GM21515 (cell line): Measurements from ENCODE around the gene ZAP70.
"Not testable (repeated sequence)": the region's sequence is repeated elsewhere in the genome, so short reads cannot be mapped to it uniquely, and the experiment has no call there.

ENCODE experiments used
- ATAC-seq: cut with Tn5 transposase; IDR thresholded peaks from one replicate; pipeline ENCODE4 v1.9.1; 2021; ENCODE audit not compliant: unreplicated experiment

ZAP70 gene

DNA sequence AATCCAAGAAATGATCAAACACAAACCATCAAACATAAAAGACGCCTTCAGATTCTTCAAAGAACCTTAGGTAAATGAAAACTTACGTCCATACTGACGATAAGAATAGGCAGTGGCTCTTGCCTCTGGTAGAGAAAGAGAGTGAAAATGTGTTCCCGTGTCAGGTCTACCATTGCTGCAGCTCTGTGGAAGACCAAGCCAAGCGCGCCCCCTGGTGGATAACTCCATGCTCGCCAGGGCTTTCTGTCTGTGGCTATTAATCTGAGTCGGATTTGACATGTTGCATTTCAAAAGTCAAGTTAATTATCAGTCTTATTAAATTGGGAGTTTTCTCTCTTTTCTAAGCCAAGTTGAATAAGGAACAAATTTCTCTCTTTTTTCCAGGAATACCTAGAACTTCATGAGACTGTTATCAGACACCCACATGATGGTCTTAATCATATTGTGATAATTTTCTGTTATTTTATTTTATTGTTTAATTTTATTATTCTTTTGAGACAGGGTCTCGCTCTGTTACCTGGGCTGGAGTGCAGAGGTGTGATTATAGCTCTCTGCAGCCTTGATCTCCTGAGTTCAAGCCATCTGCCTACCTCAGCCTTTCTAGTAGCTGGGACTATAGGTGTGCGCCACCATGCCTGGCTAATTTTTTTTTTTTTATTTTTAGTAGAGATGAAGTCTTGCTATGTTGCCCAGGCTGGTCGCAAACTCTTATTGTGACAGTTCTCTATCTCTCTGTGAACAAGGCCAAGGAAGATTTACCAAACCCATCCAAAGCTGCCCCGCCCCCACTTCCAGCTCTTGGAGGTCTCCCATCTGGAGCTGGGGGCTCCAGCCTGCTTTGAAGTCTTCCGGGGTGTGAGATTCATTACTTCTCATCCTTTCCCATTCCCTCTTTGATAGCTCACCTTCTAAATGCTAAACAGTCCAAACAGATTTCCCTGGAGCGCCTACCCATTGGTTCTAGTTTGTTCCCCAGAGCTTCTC is 15.8 kb upstream of the ZAP70 start:
- peak; percentile 83 for ATAC-seq

DNA sequence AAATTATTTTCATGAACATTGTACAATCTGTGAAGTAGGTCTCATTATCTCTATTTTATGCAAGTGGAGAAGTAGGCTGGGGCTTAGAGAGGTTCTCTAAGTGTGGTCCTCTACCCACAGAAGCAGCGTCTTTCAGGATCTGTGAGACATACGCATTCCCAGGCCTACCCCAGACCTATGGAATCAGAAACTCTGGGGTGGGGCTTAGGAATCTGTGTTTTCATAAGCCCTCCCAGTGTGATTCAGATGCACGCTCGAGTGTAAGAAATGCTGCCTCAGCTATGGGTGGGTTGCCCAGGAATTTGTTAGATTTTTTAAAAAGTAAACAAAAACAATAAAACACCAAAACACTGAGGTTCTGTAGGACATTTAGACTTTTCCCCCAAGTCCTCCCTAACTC is 14.8 kb upstream of the ZAP70 start:
- ATAC-seq: no peak

DNA sequence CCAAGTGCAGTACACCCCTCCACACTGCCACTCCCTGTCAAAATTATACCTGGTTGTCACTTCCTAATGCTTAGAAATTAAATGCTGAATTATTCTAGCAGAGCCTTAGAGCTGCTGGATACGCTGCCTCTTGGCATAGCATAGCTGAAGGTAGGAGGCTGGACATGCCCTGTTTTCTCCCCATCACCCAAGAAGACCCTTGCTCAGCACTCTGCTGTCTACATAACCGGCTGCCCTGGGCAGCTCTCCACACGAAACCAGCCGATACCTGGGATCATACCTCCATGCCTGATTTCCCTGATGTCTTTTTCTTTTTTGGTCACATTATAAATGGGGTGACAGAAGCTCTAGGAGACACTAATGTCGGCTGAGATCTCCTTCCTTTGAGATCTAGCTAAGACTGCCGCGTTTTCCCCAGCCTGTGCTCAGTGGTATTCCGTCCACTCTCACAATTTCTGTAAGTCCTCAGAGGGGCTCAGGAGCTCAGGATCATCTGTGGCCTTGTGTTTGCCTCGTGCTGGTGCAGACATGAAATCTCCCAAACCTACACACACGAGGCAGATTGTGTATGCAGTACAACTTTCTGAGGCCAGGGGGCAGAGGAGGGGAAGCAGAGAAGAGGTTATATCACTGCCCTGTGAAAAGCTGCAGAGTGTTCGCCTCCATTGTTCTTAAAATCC is 13.5 kb upstream of the ZAP70 start:
- no peak for ATAC-seq

DNA sequence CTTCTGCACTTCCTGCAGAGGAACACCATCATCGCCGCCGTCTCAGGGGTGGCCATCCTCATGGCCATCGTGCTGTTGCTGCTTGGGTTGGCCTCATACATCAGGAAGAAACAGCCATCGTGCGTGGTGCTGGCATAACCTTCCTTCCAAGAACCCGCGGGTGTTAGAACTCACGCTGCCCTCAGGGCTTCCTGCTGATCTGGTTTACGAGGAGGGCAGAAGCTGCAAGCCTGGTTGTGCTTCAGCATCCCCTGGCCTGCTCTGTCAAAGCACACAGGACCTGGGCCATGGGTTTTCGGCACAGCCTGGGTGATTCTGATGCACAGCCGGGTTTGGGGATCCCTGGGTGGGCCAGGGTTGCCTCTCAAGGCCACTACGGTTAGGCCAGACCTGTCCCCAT is 12.2 kb upstream of the ZAP70 start:
- no peak for ATAC-seq

DNA sequence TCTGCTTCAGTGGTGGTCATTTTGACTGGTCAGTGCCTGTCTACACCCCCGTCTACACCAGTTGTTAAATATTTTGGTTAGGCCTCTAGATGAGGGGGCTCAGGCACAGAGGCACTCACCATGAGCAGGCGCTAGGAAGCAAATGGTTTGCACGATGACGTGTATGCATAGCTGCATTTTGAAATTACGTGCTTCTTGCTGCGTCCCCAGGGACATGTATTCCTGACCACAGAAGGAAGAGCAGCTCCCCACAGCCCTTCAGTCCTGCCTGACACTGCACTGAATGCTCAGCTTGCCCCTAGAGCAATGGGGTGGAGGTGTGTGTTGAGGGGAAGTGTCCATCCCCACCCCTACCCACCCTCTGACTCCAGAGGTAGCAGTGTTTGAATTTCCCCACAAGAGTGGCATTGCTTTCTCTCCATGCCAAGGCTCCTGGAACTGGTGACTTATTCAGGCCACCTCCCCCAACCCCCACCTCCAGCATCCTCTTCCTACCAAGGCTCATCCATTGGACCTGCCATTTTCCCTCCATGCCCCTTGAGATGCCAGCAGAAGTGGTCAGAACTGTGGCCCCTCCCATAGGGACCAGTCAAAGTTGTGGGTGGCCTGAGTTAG is 11.4 kb upstream of the ZAP70 start:
- ATAC-seq: no peak

DNA sequence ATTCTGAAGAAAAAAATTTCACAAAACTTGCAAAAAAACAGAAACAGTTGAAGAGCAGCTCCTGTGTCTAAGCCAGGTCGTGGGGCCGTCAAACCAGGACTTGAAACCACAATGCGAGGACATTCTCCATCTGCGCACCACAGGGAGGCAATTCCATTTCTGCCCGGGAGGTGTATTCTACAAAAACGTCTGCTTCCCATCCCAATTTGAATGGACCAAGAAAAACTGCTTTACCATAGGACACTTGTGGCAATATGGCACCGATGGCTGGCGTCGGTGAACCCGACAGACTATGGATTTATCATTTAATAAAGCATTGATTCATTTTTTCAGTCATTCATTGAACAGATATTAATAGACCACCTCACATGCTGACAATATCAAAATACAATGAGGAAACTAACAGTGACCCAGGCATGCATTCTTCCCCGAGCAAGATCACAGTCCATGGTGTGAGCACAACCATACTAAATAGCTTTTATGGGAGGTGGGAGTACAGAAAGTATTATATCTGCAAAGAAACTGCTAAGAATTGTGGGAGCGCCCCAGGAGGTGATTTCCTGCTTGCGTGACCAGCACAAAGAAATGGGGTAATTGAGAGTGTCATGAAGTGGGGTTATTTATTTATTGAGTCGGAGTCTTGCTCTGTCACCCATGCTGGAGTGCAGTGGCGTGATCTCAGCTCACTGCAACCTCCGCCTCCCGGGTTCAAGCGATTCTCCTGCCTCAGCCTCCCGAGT is 10.5 kb upstream of the ZAP70 start:
- no peak for ATAC-seq

DNA sequence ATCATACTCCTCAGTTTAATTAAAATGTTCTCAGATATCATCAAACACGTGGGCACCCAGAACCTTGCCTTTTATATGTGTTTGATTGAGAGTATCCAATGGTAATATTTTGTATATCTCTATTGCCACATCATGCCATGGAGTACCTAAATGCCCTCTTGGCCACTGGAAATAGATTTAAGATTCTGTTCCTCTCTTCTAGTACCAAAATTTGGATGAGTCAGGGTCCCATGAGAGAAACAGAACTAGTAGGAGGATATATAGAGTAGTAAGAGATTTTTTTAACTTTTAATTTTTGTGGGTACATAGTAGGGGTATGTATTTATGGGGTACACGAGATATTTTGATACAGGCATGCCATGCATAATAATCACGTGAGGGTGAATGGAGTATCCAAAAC is 9.6 kb upstream of the ZAP70 start:
- ATAC-seq: no peak

DNA sequence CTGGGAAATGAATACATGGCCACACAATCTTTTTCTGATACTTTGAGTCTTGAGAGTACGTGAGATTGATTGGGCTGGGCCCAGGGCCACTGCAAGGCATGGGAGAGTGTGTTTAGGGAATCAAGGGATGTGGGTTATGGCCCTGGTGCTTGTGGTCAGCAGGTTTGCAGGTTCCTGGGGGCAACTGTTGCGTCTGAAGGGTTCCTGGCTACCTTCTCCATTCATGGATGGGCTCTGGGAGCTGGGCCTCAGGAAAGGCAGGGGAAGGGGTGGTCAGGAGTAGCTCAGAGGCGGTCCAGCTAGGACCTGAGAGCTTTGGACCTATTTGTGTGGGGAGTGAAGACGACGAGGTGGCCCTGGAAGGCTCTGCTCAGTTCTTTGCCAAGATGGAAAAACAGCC is 8.4 kb upstream of the ZAP70 start:
- no peak for ATAC-seq

DNA sequence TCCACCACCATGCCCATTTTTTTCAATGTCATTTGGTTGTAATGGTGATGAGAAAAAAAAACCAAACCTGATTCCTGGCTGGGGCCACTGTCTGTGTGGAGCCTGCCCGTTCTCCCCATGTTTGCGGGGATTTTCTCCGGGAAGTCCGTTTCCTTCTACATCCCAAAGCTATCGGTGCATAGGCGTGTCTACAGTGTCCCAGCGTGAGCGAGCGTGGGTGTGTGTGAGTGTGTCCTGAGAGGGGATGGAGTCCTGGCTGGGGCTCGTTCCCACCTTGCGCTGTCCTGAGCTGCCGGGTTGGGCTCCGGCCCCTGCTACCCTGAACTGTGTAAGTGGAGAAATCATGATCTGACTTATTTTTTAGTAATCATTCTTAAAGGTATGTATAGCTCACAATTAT is 7.3 kb upstream of the ZAP70 start:
- no peak for ATAC-seq

DNA sequence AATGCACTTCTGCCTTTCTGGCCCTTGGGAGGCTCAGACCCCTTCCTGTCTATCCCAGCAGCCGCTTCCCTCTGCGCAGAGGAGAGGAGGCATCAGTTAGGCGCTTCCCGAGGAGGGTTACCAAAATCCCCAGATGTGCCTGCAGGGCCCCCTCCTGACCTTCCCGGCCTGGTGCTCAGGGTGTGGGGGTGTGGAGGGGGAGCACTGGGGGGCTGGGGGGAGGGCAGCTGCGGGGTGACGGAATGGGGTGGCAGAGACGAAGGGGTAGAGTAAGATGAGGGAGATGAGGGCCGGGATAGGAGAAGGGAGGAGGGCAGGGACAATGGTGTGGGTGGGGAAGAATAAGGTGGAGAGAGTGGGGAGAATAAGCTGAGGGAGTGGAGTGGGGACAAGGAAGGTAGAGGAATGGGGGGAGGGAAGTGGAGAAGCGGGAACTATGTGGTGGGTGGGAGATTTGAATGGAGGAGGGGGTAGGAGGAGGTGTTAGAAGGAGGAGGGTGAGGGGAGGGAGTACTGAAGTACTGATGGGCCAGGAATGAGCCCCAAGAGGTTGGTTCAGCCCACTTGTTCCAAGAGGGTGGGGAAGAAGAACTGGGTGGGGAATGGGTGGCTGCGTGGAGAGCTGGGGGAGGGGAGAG is 6.5 kb upstream of the ZAP70 start:
- no peak for ATAC-seq

DNA sequence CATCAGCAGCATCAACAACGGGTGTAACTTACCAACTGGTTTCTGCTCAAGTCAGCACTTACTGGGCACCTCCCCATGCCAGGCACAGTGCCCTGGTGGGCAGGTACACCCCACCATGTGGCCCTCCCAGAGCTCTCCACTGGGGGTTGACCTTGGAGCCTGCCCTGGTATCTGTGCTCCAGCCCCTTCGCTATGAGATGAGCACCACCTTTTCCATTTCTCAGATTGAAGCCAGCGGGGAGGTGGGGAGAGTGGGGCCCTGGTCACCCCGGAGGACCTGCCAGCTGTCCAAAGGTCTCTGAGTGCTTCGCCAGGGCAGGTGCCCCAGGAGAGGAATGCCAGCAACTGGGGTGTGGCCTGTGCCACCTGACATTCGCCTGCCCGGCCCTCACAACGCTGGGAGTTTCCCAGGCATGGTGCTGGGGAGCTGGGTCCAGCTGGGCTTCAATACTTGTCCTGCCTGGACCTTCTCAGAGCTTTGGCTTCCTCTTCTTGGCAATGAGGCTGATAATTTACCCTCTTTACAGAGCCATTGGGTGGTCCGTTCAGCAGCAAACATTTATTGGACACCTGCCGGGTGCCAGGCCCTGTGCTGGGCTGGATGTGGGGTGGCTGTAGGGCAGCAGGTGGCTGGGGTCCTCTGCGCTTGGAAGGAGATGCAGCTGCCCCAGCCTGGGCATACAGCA is 5.9 kb upstream of the ZAP70 start:
- ATAC-seq: no peak

DNA sequence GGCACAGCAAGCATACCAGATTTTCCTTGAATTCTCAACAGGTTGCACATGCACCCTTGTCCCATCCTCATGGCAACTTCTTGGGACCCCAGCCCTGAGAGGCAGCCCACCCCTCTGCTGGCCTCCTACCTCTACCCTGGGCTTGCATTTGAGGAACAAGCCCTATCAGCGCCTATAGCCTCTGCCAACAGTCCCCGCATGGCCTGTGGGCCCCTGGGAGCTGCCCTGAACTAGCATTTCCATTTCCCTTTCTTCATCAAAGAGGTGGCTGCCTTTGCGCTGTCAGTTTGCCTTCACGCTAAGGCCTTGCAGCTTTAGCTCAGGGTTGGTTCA is 5.4 kb upstream of the ZAP70 start:
- ATAC-seq: no peak

DNA sequence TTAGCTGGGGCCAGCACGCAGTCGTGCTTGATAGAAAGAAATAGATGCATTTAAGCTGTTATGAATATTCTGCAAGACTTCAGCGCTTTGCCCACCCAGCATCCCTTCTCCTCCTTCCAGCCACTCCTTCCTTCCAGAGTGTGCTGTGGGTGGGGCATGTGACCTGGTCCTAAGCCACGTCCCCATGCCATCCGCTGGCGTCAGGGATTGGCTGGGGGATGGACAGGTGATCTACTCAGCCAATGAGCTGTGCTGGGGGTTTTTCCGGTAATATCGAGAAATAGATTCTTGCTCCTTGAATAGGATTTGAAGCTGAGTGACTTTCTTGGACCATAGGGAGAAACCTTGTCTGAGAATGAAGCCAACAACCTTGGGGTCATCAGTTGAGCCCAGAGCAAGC is 4.8 kb upstream of the ZAP70 start:
- ATAC-seq: no peak

DNA sequence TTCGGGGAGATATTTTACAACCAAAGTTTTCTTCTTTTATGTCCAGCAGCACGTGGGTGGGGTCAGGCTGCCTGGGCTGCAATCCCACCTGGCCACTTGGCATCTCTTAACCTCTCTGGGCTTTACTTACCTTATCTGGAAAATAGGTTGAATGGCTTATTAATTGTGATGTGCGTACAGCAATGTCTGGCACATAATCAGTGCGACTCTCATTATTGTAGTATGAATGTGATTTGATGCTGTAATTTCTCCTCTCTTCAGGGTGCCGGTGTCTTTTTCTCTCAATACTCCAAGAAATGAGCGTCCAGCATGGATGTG is 2.0 kb upstream of the ZAP70 start:
- ATAC-seq: no peak

DNA sequence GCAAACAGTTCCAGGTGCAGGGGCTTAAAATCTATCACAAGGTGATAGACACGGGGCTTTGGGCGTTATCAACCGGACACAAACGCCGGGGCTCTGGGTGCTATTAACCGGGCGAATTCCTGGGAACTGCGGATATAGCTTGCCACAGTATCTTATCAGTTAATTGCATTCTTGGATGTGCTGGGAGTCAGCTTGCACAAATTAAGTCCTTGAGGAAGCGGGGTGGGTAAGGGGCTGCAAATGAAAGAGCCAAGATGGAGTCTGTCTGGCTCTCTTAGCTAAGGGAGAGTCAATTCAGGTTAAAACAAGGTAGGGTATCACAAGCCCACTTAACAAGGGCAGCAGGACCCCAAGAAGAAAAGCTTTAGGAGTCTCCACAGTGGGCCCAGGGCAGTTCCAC is 1.2 kb upstream of the ZAP70 start:
- not testable (repeated sequence) for ATAC-seq

DNA sequence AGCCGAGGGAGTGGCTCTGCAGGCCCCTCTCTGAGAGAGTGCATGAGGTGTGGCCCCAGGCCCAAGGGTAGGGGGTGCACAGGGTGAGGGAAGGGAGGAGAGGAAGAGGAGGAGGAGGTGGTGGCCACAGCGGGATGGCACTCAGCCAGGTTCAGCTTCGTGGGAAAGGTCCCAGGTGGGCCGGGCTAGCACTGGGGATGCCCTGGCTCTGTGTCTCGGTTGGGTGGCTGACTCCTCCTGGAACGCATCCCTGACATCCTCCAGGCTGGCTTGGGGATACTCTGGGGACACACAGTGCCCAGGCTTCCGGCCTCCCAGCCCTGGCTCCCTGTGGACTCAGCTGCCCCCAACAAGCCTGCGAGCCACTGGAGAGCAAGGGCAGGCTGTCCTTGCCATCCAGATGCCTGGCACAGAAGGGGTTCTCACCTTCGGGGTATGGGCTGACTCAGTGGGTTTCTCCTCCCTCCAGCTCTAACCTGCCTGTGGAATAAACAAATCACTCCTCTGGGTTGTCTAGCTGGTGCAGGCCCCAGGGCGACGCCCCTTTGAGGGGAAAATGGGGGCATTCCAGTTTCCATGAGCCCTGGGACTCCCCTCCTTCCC is 582 bp upstream of the ZAP70 start:
- ATAC-seq: no peak

DNA sequence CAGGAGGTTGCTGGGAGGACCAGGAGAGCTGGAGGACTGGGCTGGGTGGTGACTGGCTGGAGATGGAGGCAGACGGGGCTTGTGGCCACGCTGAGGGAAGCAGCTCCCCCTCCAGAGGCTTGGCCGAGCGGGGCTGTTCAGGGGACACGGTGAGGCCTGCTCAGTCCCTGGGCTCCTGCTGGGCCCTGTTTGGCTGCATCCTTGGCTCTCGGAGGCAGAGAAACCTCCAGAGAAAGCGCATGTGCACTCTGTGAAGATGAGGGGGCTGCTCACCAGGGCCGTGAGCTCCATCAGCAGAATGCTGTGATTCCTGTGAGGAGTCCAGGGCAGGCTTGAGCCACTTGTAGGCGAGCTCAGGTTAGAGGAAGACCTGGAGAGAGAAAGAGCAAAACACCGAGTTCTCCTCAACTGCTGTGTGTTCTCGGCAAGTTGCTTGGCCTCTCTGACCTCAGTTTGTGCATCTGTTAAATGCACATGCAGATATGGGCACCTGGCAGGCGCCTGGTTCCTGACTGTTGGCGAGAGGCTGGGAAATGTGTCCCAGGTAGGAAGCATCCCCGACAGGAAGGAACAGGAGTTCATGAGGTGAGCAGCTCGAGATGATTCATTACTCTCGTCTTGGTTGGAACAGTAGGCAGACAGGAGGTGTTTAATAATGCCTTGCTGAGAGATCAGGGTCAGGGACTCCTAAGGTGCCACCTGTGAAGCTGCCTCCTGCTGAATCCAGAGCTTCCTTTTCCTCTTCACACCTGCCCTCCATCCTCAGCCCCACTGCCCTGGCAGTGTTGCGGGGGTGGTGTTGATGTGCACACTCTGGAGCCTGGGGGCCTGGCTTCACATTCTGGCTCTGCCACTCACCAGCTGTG is 941 bp downstream of the ZAP70 start:
- no peak for ATAC-seq

DNA sequence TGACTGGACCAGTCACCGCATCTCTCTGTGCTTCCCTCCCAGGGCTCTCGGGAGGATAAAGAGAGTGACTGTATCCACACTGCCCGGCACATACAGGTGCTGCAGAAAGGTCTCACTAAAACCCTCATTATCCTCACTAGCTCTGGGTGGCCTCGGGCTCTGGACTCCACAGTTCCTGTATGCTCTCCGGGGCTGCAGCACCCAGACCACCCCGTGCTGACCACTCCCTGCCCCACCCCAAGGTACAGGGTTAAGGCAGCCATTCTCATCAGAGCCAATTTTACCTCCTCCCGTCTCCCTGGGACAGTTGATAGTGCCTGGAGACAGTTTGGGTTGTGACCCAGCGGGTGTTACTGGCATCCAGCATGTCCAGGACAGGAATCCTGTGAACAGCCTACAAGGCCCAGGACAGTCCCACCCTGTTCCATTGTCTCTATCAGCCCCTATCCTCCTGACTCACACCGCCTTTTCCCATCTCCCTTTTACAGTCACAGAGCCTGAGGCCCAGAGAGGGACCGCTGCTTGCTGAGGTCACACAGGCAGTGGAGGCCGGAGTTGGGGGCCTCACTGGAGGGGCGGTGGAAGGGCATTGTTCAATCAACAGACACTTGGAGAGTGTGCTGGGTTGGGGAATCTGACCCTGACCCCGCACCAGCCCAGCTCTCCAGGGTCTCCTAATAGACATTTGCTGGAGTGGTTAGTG is 1.7 kb downstream of the ZAP70 start:
- no peak for ATAC-seq
